Hepatocyte (in vitro differentiated cells): ENCODE measurements around the gene LAMA3.

Experiments used
- CTCF ChIP-seq: fragments of 200-600 bp; sonication (generic); IDR thresholded peaks from 2 replicates; pipeline ENCODE4 v1.5.1; 2016; ENCODE audit warnings: antibody characterized with exemption, mild to moderate bottlenecking; ENCODE audit not compliant: poor library complexity
- EZH2phosphoT487 ChIP-seq: fragments of 200-600 bp; sonication (generic); IDR thresholded peaks from one replicate; pipeline ENCODE4 v1.6.1; 2018; ENCODE audit warnings: antibody characterized with exemption, mild to moderate bottlenecking, low read depth, moderate library complexity; ENCODE audit not compliant: unreplicated experiment, severe bottlenecking

GRCh38 chr18:23716966-23717365, 27.7 kb downstream of the LAMA3 start:
- TF ChIP-seq CTCF (no peak), EZH2phosphoT487 (no peak)
